OCI-LY7 (cell line): ENCODE results near the gene TBKBP1. TPM values are rescaled to one million over a fixed set of nuclear protein-coding genes. Genes with fewer than 3 reads are reported as not detected.

Experiments
- BruUV-seq: library from RNA; stranded (reverse); fragments of 400-500 nt; replicated peaks from 2 replicates; lab custom pipeline; 2021; lab: Mats Ljungman, UMichigan
- CTCF ChIA-PET: fragments of 300-600 bp; sonication (Branson Sonifier 250); formaldehyde crosslinking; loops from one replicate; lab custom pipeline; 2022; ENCODE audit warnings: antibody characterized with exemption; ENCODE audit not compliant: unreplicated experiment; lab: Charles Lee
- POLR2A ChIA-PET: fragments of 300-600 bp; sonication (Branson Sonifier 250); formaldehyde crosslinking; loops from one replicate; lab custom pipeline; 2022; ENCODE audit warnings: antibody characterized with exemption; lab: Charles Lee
- DNase-seq: peaks from one replicate; pipeline ENCODE4 v3.0.0-alpha.2; 2015; ENCODE audit warnings: low spot score
- H2AFZ ChIP-seq: fragments of 200-600 bp; sonication (generic), shearing (Covaris generic); 2 replicates; pipeline ENCODE4 v1.6.1; 2014; ENCODE audit warnings: mild to moderate bottlenecking, antibody characterized with exemption, low read length, moderate library complexity
- H3K27ac ChIP-seq: fragments of 200-600 bp; sonication (generic); 2 replicates; pipeline ENCODE4 v1.5.1; 2014; ENCODE audit warnings: mixed run types, low read depth, mild to moderate bottlenecking, moderate library complexity, low read length, inconsistent platforms; ENCODE audit not compliant: poor library complexity, severe bottlenecking
- H3K36me3 ChIP-seq: fragments of 200-600 bp; sonication (generic); 2 replicates; pipeline ENCODE4 v1.6.1; 2014; ENCODE audit warnings: mild to moderate bottlenecking, antibody characterized with exemption, low read length, moderate library complexity, mixed read lengths; ENCODE audit not compliant: insufficient read depth
- H3K4me1 ChIP-seq: fragments of 200-600 bp; sonication (generic); 2 replicates; pipeline ENCODE4 v1.5.1; 2014; ENCODE audit warnings: mild to moderate bottlenecking, low read length; ENCODE audit not compliant: insufficient read depth, poor library complexity, severe bottlenecking
- H3K4me2 ChIP-seq: fragments of 200-600 bp; sonication (generic); 2 replicates; pipeline ENCODE4 v1.6.1; 2014; ENCODE audit warnings: mild to moderate bottlenecking, low read length
- H3K4me3 ChIP-seq: fragments of 200-600 bp; sonication (generic); 2 replicates; pipeline ENCODE4 v1.5.1; 2014; ENCODE audit warnings: mild to moderate bottlenecking, low read depth, low read length; ENCODE audit not compliant: poor library complexity, severe bottlenecking
- H3K79me2 ChIP-seq: fragments of 200-600 bp; sonication (generic); 2 replicates; pipeline ENCODE4 v1.6.1; 2016; ENCODE audit warnings: low read depth, mild to moderate bottlenecking, low read length, moderate library complexity, mixed read lengths; ENCODE audit not compliant: insufficient read depth
- H3K9me2 ChIP-seq: fragments of 200-600 bp; sonication (generic); 2 replicates; pipeline ENCODE4 v1.6.1; 2016; ENCODE audit warnings: mild to moderate bottlenecking, low read length, mixed read lengths; ENCODE audit not compliant: insufficient read depth
- H3K9me3 ChIP-seq: fragments of 200-600 bp; sonication (generic); 2 replicates; pipeline ENCODE4 v1.6.1; 2014; ENCODE audit warnings: mild to moderate bottlenecking, mixed run types, low read length, mixed read lengths
- H4K20me1 ChIP-seq: fragments of 200-600 bp; sonication (generic); 2 replicates; pipeline ENCODE4 v1.6.1; 2014; ENCODE audit warnings: mild to moderate bottlenecking, antibody characterized with exemption, low read length, moderate library complexity, mixed read lengths; ENCODE audit not compliant: insufficient read depth
- CTCF ChIP-seq: fragments of 200-600 bp; sonication (generic); conservative IDR thresholded peaks from 2 replicates; pipeline ENCODE4 v1.5.1; 2014; ENCODE audit warnings: mild to moderate bottlenecking, antibody characterized with exemption, low read length, moderate library complexity, mixed read lengths
- EZH2phosphoT487 ChIP-seq: fragments of 200-600 bp; sonication (generic); IDR thresholded peaks from 2 replicates; pipeline ENCODE4 v1.6.1; 2018; ENCODE audit warnings: low read depth, borderline replicate concordance, mild to moderate bottlenecking, mixed run types, antibody characterized with exemption, low read length, moderate library complexity, mixed read lengths
- intact Hi-C: fragments of 100-400 bp; cut with micrococcal nuclease; formaldehyde crosslinking; loops from one replicate; pipeline ENCODE4 v1.10.0; 2022; ENCODE audit not compliant: unreplicated experiment
- small RNA-seq: library from RNA; depleted of rRNA; stranded (forward); fragments of <200 nt; gene quantifications from one replicate; pipeline ENCODE3, GENCODE V24; 2014
- total RNA-seq, 2 experiments: library from RNA; depleted of rRNA in 1 of 2; stranded (reverse); fragments of >200 nt in 1 of 2; shearing (Covaris generic) in 1 of 2; gene quantifications; 2 replicates each; pipeline ENCODE4 v1.2.3, GENCODE V29; 2014 to 2022

TBKBP1 gene
- total RNA-seq, 2 experiments from 2014 or later: 8.3 to 16.0 TPM

GRCh38 chr17:47757386-47757785 lies 63.4 kb downstream of the TBKBP1 start:
- Histone ChIP-seq H3K9me2 (no peaks in the 10 kb centered on the region), H3K4me2 (no peak overlapping the region), H3K27ac (no peak overlapping the region), H3K4me3 (no peak overlapping the region), H2AFZ (no peak overlapping the region), H4K20me1 (no peaks in the 10 kb centered on the region), H3K36me3 (no peaks in the 10 kb centered on the region), H3K79me2 (no peaks in the 10 kb centered on the region), H3K9me3 (peaks cover 19% of the 10 kb centered on the region; the same call in 1 of the 2 replicates), H3K4me1 (no peaks in the 10 kb centered on the region)
- no TSS peak for BruUV-seq
- ChIA-PET CTCF (no interaction called here), POLR2A (interaction anchor here (0.5 kb wide), 1 partner anchor 11 kb away, joined by 3 read pairs; no protein-coding TSS in a partner anchor)
- DNase-seq: no peak
- intact Hi-C loops: no loop called here
- TF ChIP-seq CTCF (no peak), EZH2phosphoT487 (no peak)

GRCh38 chr17:47760409-47761140 lies 66.6 kb downstream of the TBKBP1 start:
- ChIA-PET CTCF (no interaction called here), POLR2A (interaction anchor here (0.7 kb wide), 1 partner anchor 144 kb away, joined by 5 read pairs; no protein-coding TSS in a partner anchor)
- Histone ChIP-seq H2AFZ (no peak overlapping the region), H4K20me1 (no peaks in the 10 kb centered on the region), H3K36me3 (no peaks in the 10 kb centered on the region), H3K4me2 (no peak overlapping the region), H3K9me2 (no peaks in the 10 kb centered on the region), H3K27ac (no peak overlapping the region), H3K79me2 (no peaks in the 10 kb centered on the region), H3K4me1 (no peaks in the 10 kb centered on the region), H3K4me3 (no peak overlapping the region), H3K9me3 (peaks cover 24% of the 10 kb centered on the region; the same call in 1 of the 2 replicates)
- DNase-seq: no peak
- BruUV-seq: no TSS peak
- TF ChIP-seq EZH2phosphoT487 (no peak), CTCF (no peak)
- intact Hi-C loops: no loop called here

Small RNA genes within 50 kb of the gene (small RNA-seq; reads per million reads assigned to genes)
- not detected for gene AC015674.1

Other genes starting within 250 kb of the TBKBP1 start
- 44.2 and 46.8 TPM in 2 replicates for gene NPEPPS, start 163.1 kb upstream of the TBKBP1 start, total RNA-seq (2014; rRNA removed; shearing (Covaris generic))
- 111 and 124 TPM in 2 replicates for gene NPEPPS, start 163.1 kb upstream of the TBKBP1 start, total RNA-seq (2022)
- 215 and 232 TPM in 2 replicates for gene KPNB1, start 44.2 kb upstream of the TBKBP1 start, total RNA-seq (2014; rRNA removed; shearing (Covaris generic))
- 423 and 453 TPM in 2 replicates for gene KPNB1, start 44.2 kb upstream of the TBKBP1 start, total RNA-seq (2022)
- not detected in 2 replicates for gene TBX21, start 39.1 kb downstream of the TBKBP1 start, total RNA-seq (2014; rRNA removed; shearing (Covaris generic))
- gene TBX21, start 39.1 kb downstream of the TBKBP1 start, total RNA-seq (2022): not detected in 2 replicates
- 16.2 and 24.4 TPM in 2 replicates for gene OSBPL7, start 127.6 kb downstream of the TBKBP1 start, total RNA-seq (2014; rRNA removed; shearing (Covaris generic))
- gene OSBPL7, start 127.6 kb downstream of the TBKBP1 start, total RNA-seq (2022): 31.1 and 35.7 TPM in 2 replicates
- gene MRPL10, start 137.4 kb downstream of the TBKBP1 start, total RNA-seq (2014; rRNA removed; shearing (Covaris generic)): 27.1 and 50.8 TPM in 2 replicates
- 55.9 and 56.7 TPM in 2 replicates for gene MRPL10, start 137.4 kb downstream of the TBKBP1 start, total RNA-seq (2022)
- 0.23 and 0.85 TPM in 2 replicates for gene LRRC46, start 137.5 kb downstream of the TBKBP1 start, total RNA-seq (2014; rRNA removed; shearing (Covaris generic))
- 1.2 and 2.0 TPM in 2 replicates for gene LRRC46, start 137.5 kb downstream of the TBKBP1 start, total RNA-seq (2022)
- 33.9 and 42.9 TPM in 2 replicates for gene SCRN2, start 147.1 kb downstream of the TBKBP1 start, total RNA-seq (2014; rRNA removed; shearing (Covaris generic))
- 37.3 and 39.1 TPM in 2 replicates for gene SCRN2, start 147.1 kb downstream of the TBKBP1 start, total RNA-seq (2022)
- gene SP6, start 157.0 kb downstream of the TBKBP1 start, total RNA-seq (2014; rRNA removed; shearing (Covaris generic)): 0.08 and 0.22 TPM in 2 replicates
- gene SP6, start 157.0 kb downstream of the TBKBP1 start, total RNA-seq (2022): 0.08 and 0.24 TPM in 2 replicates
- 2.3 and 5.8 TPM in 2 replicates for gene SP2, start 202.1 kb downstream of the TBKBP1 start, total RNA-seq (2014; rRNA removed; shearing (Covaris generic))
- gene SP2, start 202.1 kb downstream of the TBKBP1 start, total RNA-seq (2022): 22.1 and 24.1 TPM in 2 replicates
- 14.0 and 14.7 TPM in 2 replicates for gene PNPO, start 247.4 kb downstream of the TBKBP1 start, total RNA-seq (2014; rRNA removed; shearing (Covaris generic))
- 30.4 and 33.8 TPM in 2 replicates for gene PNPO, start 247.4 kb downstream of the TBKBP1 start, total RNA-seq (2022)